ACC112 (cell line): ENCODE measurements around the gene ZPBP2.
"Not testable (repeated sequence)": the region's sequence is repeated elsewhere in the genome, so short reads cannot be mapped to it uniquely, and the experiment has no call there.

Experiments
- H2AFZ ChIP-seq: fragments of 200-600 bp; sonication (generic); one replicate; pipeline ENCODE4 v1.6.0; 2017; ENCODE audit warnings: antibody characterized with exemption, low read length; ENCODE audit not compliant: unreplicated experiment
- H3K27ac ChIP-seq: fragments of 200-600 bp; sonication (generic); 2 replicates; pipeline ENCODE4 v1.5.1; 2014; ENCODE audit warnings: low read depth, mild to moderate bottlenecking, antibody characterized with exemption, low read length, moderate library complexity
- H3K27me3 ChIP-seq: fragments of 200-600 bp; sonication (generic); 2 replicates; pipeline ENCODE4 v1.6.1; 2014; ENCODE audit warnings: mild to moderate bottlenecking, antibody characterized with exemption, low read length, moderate library complexity, mixed read lengths; ENCODE audit not compliant: insufficient read depth
- H3K36me3 ChIP-seq: fragments of 200-600 bp; sonication (generic); 2 replicates; pipeline ENCODE4 v1.6.1; 2016; ENCODE audit warnings: mild to moderate bottlenecking, antibody characterized with exemption, low read length, moderate library complexity, mixed read lengths; ENCODE audit not compliant: insufficient read depth
- H3K4me1 ChIP-seq: fragments of 200-600 bp; sonication (generic); one replicate; pipeline ENCODE4 v1.6.1; 2016; ENCODE audit warnings: low read length, mixed read lengths; ENCODE audit not compliant: insufficient read depth, unreplicated experiment, control insufficient read depth
- H3K4me3 ChIP-seq: fragments of 200-600 bp; sonication (generic); 2 replicates; pipeline ENCODE4 v1.5.1; 2014; ENCODE audit warnings: mild to moderate bottlenecking, low read depth, low read length
- H3K79me2 ChIP-seq: fragments of 200-600 bp; sonication (generic); one replicate; pipeline ENCODE4 v1.6.0; 2016; ENCODE audit warnings: low read length; ENCODE audit not compliant: control insufficient read depth, unreplicated experiment, insufficient read depth

ZPBP2 gene

DNA sequence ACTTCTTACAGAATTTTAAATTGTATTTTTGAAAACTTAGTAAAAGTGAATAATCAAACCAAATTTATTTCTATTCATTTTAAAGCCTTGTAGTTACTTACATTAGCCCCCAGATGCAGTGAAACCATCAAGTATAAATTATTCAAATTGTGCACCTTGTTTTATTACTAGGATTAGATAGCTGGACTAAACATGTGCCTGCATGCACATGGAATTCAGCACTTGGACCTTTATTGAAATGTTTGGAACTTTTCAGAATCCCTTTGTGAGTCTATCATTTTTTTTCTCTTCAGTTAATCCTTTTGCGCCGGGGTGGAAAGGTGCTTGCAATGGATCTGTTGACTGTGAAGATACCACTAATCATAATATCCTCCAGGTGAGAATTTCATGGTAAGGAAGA, 4.7 kb downstream of the ZPBP2 start:
- H3K27ac ChIP-seq = no peak overlapping the region
- no peaks in the 10 kb centered on the region for H3K4me1 ChIP-seq
- no peaks in the 10 kb centered on the region for H3K79me2 ChIP-seq
- H3K36me3 ChIP-seq = no peaks in the 10 kb centered on the region
- H3K4me3 ChIP-seq = no peak overlapping the region
- peaks cover 18% of the 10 kb centered on the region for H3K27me3 ChIP-seq
- no peak overlapping the region for H2AFZ ChIP-seq

DNA sequence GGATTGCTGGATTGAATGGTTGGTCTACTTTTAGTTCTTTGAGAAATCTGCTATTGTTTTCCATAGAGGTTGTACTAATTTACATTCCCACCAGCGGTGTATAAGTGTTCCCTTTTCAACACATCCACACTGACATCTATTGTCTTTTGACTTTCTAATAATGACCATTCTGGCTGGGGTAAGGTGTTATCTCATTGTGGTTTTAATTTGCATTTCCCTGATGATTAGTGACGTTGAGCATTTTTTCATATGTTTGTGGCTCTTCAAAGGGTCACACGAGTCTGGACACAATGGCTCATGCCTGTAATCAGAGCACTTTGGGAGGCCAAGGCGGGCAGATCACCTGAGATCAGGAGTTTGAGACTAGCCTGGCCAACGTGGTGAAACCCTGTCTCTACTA, 18.1 kb downstream of the ZPBP2 start:
- H3K36me3 ChIP-seq, H3K4me1 ChIP-seq, H3K27me3 ChIP-seq, H2AFZ ChIP-seq, H3K4me3 ChIP-seq, H3K27ac ChIP-seq, H3K79me2 ChIP-seq: not testable (repeated sequence)

DNA sequence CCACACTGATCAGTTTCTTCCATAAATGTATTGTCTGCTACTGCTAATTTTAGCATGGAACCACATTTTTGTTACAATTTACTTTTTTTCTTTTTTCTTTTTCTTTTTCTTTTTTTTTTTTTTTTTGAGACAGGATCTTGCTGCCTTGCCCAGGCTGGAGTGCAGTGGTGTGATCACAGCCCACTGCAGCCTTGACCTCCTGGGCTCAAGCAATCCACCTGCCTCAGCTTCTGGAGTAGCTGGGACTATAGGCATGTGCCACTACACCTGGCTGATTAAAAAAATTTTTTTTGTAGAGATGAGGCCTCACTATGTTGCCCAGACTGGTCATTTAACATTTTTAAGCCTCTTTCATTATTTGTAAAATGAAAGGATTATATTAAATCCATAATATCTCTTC, 19.1 kb downstream of the ZPBP2 start:
- Histone ChIP-seq H3K27me3 (peaks cover 9% of the 10 kb centered on the region), H3K27ac (no peak overlapping the region), H3K36me3 (no peaks in the 10 kb centered on the region), H3K4me1 (no peaks in the 10 kb centered on the region), H3K4me3 (no peak overlapping the region), H3K79me2 (no peaks in the 10 kb centered on the region), H2AFZ (no peak overlapping the region)

DNA sequence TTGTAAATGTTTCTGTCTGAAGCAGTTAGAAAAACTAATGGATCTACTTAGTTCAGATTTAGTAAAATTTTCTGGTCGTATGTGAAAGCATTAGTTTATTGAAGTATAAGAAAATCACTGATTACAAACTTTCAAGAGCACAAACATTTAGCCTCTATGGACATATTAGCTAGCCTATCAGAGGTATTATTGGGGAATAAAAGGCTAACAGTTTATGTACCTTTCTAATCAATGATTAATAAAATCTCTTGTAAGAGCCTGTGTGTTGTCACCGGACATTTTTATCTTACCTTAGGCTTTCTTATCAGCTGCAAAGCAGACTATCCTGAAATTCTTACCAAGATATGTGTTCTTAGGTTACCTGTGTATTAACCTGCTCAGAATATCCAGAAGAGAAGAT, 21.2 kb downstream of the ZPBP2 start:
- H3K79me2 ChIP-seq = no peaks in the 10 kb centered on the region
- H3K27me3 ChIP-seq = peaks cover 21% of the 10 kb centered on the region
- no peak overlapping the region for H3K4me3 ChIP-seq
- no peak overlapping the region for H2AFZ ChIP-seq
- H3K27ac ChIP-seq = no peak overlapping the region
- H3K4me1 ChIP-seq = no peaks in the 10 kb centered on the region
- no peaks in the 10 kb centered on the region for H3K36me3 ChIP-seq

DNA sequence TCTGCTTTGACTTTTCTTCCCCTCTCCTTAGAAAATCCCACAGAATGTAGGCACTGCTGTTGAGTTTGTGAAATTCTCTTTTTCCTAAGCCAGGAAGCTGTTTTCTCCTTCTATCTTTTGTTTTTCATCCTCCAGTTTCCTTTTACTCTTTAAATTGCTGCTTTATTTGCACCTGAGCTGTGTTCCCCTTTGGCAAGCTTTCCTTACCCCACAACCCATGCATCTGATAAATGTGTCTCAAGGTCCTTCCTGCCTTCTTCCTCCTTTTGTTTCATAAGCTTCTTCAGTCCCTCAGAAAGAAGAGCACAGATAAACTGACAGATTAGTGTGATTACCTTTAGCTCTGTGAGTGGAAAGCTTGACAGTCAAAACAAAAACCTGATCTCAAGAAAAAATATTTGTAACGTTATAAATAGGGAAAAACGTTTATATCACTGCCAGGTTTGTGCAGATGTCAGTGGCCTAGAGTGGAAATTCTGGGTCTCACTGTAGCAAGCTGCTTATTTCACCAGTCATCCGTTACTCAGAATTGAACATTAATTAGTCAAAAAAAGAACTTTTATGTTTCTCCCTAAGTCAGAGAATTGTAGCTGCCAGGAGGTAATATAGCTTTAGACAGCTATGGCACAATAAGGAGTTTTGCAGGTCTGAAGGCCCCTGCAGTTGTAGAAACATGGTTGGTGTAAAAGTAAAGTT, 26.8 kb downstream of the ZPBP2 start:
- no peak overlapping the region for H2AFZ ChIP-seq
- no peak overlapping the region for H3K27ac ChIP-seq
- no peak overlapping the region for H3K4me3 ChIP-seq
- H3K4me1 ChIP-seq = no peaks in the 10 kb centered on the region
- no peaks in the 10 kb centered on the region for H3K79me2 ChIP-seq
- no peaks in the 10 kb centered on the region for H3K36me3 ChIP-seq
- peaks cover 13% of the 10 kb centered on the region for H3K27me3 ChIP-seq

DNA sequence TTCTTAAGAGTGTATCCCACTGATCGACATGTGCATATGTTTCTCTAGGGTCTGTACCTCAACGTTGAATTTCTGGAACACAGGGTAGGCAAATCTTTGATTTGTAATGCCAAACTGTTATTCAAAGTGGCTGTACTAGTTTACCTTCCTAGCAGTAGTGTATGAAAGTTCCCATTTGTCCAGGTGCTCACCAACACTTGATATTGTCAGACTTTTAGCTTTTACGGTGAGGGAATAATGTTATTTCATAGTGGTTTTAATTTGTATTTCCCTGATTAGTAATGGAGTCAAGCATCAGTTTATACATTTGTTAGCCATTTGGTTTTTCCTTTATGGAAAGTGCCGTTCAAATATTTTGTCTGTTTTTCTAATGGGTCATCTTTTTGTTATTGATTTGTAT, 30.1 kb downstream of the ZPBP2 start:
- H3K4me3 ChIP-seq = no peak overlapping the region
- H3K4me1 ChIP-seq = peaks cover under 1% of the 10 kb centered on the region
- H2AFZ ChIP-seq = no peak overlapping the region
- H3K79me2 ChIP-seq = no peaks in the 10 kb centered on the region
- H3K27me3 ChIP-seq = peaks cover 2% of the 10 kb centered on the region
- H3K36me3 ChIP-seq = no peaks in the 10 kb centered on the region
- no peak overlapping the region for H3K27ac ChIP-seq

DNA sequence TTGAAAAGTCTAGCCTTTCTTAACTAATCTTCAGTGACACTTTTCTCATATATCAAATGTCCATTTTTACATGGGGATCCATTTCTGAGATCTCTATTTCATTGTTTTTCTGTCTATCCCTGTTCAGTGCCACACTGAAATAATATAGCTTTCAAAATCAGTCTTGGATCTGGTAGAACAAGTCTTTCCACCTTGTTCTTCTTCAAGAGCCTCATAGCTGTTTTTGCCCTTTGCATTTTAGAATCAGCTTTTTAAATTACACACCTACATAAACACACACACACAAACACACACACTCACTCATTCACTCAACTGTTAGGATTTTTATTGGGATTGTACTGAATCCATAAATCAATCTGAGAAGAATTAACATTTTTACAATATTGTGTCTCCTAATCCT, 31.2 kb downstream of the ZPBP2 start:
- Histone ChIP-seq H2AFZ (no peak overlapping the region), H3K36me3 (no peaks in the 10 kb centered on the region), H3K79me2 (no peaks in the 10 kb centered on the region), H3K4me1 (peaks cover 4% of the 10 kb centered on the region), H3K4me3 (no peak overlapping the region), H3K27me3 (no peaks in the 10 kb centered on the region), H3K27ac (no peak overlapping the region)

DNA sequence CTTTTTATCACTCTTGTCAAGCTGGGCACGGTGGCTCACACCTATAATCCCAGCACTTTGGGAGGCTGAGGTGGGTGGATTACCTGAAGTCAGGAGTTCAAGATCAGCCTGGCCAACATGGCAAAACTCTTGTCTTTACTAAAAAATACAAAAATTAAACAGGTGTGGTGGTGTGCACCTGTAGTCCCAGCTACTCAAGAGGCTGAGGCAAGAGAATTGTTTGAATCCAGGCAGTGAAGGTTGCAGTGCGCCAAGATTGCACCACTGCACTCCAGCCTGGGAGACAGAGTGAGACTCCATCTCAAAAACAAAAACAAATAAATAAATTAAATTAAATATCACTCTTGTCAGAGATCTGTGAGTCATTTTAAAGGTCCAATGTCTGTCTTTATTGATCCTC, 34.0 kb downstream of the ZPBP2 start:
- not testable (repeated sequence) for H3K27me3 ChIP-seq, H3K4me1 ChIP-seq, H3K4me3 ChIP-seq, H2AFZ ChIP-seq, H3K79me2 ChIP-seq, H3K27ac ChIP-seq, H3K36me3 ChIP-seq

DNA sequence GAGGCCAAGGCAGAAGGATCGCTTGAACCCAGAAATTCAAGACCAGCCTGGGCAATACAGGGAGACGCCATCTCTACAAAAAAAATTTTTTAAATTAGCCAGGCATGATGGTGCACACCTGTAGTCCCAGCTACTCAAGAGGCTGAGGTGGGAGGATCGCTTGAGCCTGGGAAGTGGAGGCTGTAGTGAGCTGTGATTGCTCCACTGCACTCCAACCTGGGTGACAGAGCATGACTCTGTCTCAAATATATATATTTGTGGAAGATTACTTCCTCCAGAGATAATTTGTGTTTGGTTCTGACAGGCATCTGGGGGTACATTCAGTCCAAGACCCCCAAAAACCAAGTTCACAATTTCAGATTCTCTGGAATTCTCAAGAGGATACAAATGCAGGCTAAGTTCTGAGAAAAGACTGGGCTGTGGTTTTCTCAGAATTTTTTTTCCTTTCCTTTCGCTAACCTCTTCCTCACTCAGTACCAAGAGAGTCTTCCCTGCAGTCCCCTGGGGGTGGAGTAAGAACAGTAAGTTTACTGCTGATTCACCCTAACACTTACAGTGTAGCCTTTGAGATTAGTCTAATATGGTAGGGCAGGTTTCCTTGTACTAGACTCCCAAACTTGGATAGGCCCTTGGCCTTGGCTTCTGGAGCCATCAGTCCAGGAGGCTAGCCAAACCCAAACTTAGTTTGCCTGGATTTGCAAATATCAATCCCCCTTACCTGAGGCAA, 35.3 kb downstream of the ZPBP2 start:
- Histone ChIP-seq H2AFZ (no peak overlapping the region), H3K27ac (peak overlapping the region; percentile 33; the same call in 1 of the 2 replicates), H3K79me2 (no peaks in the 10 kb centered on the region)

DNA sequence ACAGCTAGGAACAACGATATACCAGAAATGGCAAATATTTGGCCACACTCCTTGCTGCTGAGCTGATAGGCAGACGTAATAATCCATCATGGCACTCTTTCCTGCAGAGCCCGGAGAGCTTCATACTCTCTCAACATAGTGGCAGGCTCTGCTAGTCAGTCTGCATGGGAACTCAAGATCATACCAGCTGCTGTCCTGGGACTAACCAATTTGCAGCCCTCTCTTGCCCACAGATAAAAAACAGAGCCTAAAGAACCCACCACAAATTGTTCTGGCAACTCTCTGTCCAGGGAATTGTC, 36.9 kb downstream of the ZPBP2 start:
- H3K4me1 ChIP-seq = peaks cover 4% of the 10 kb centered on the region
- no peak overlapping the region for H2AFZ ChIP-seq
- no peaks in the 10 kb centered on the region for H3K36me3 ChIP-seq
- H3K79me2 ChIP-seq = no peaks in the 10 kb centered on the region
- H3K27me3 ChIP-seq = no peaks in the 10 kb centered on the region
- H3K4me3 ChIP-seq = no peak overlapping the region
- no peak overlapping the region for H3K27ac ChIP-seq

More for the DNA sequence above, 35.3 kb downstream of the ZPBP2 start:
- no peaks in the 10 kb centered on the region for H3K27me3 ChIP-seq
- H3K4me1 ChIP-seq = peaks cover 4% of the 10 kb centered on the region
- no peaks in the 10 kb centered on the region for H3K36me3 ChIP-seq
- no peak overlapping the region for H3K4me3 ChIP-seq

DNA sequence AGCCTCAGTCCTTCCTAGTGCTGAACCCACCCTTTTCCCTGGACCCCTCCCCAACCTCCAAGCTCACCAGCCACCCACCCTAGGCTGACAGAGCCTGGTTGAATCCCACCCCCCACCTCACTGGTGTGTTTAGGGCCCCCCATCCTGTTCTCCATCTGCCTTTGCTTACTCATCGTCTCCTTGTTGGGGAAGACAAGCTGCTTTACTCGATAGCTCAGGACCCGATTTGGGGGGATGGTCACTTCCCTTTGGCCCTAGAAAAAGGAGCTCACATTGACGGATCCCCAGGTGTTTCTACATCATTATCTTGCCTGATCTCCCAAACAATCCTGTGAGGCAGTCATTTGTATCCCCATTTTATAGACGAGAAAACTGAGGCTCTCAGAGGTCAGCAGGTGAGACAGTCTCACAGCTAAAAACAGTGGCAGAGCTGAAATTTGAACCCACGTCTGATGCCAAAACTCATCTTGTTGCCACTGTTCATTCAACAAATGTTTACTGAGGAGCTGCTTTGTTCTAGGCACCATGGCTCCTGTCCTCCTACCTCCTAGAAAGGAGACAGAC, 40.9 kb downstream of the ZPBP2 start:
- Histone ChIP-seq H3K36me3 (no peaks in the 10 kb centered on the region), H3K79me2 (no peaks in the 10 kb centered on the region), H3K27ac (no peak overlapping the region), H3K4me1 (no peaks in the 10 kb centered on the region), H3K4me3 (no peak overlapping the region), H2AFZ (no peak overlapping the region), H3K27me3 (no peaks in the 10 kb centered on the region)
